Activated CD4-positive, CD25-positive, alpha-beta regulatory T cell treated with anti-CD3 and anti-CD28 coated beads, Interleukin-2, amount 50 U/mL, for 16 hours (primary cell): ENCODE results near the gene CEP70.
"Not testable (repeated sequence)": the region's sequence is repeated elsewhere in the genome, so short reads cannot be mapped to it uniquely, and the experiment has no call there.

Source experiments
- DNase-seq: peaks from one replicate; pipeline ENCODE4 v3.0.0-alpha.2; 2020; ENCODE audit warnings: low read depth, low spot score

Gene CEP70

GRCh38 chr3:138453940-138454339, 140.1 kb downstream of the CEP70 start:
- DNase-seq, result not testable (repeated sequence)

GRCh38 chr3:138452436-138452835, 141.6 kb downstream of the CEP70 start:
- DNase-seq, result no peak

- DNase-seq, result no peak
These were observed 142.4 kb downstream of the CEP70 start for GRCh38 chr3:138451595-138452162.

- DNase-seq, result no peak
These were observed 143.2 kb downstream of the CEP70 start for GRCh38 chr3:138450704-138451424.

- no peak for DNase-seq
These were observed 143.9 kb downstream of the CEP70 start for GRCh38 chr3:138450181-138450580.

- no peak for DNase-seq
These were observed 144.6 kb downstream of the CEP70 start for GRCh38 chr3:138449490-138449889.

- no peak for DNase-seq
These were observed 145.4 kb downstream of the CEP70 start for GRCh38 chr3:138448631-138449030.

GRCh38 chr3:138445654-138446053, 148.4 kb downstream of the CEP70 start:
- no peak for DNase-seq

GRCh38 chr3:138445236-138445635, 148.8 kb downstream of the CEP70 start:
- DNase-seq, result no peak
